Measurements from ENCODE around the gene LNX1. TPM values are rescaled to one million over a fixed set of nuclear protein-coding genes. Genes with fewer than 3 reads are reported as not detected.

Gene LNX1
- total and polyA plus RNA-seq, 2 of the 13 experiments (the other 11 are each of a cell fraction or from before 2014, with no cell fraction given), result 0.49 TPM

- no peak for ATAC-seq
- TF ChIP-seq, protein P1, sequence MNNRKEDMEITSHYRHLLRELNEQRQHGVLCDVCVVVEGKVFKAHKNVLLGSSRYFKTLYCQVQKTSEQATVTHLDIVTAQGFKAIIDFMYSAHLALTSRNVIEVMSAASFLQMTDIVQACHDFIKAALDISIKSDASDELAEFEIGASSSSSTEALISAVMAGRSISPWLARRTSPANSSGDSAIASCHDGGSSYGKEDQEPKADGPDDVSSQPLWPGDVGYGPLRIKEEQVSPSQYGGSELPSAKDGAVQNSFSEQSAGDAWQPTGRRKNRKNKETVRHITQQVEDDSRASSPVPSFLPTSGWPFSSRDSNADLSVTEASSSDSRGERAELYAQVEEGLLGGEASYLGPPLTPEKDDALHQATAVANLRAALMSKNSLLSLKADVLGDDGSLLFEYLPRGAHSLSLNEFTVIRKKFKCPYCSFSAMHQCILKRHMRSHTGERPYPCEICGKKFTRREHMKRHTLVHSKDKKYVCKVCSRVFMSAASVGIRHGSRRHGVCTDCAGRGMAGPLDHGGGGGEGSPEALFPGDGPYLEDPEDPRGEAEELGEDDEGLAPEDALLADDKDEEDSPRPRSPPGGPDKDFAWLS (CRISPR knock-in tag; IDR thresholded peaks at IDR 0.05; ENCODE audit: borderline replicate concordance), result no peak
- TF ChIP-seq, protein P2, sequence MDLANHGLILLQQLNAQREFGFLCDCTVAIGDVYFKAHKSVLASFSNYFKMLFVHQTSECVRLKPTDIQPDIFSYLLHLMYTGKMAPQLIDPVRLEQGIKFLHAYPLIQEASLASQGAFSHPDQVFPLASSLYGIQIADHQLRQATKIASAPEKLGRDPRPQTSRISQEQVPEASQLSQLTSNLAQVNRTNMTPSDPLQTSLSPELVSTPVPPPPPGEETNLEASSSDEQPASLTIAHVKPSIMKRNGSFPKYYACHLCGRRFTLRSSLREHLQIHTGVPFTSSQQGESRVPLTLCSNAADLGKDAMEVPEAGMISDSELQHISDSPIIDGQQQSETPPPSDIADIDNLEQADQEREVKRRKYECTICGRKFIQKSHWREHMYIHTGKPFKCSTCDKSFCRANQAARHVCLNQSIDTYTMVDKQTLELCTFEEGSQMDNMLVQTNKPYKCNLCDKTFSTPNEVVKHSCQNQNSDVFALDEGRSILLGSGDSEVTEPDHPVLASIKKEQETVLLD (CRISPR knock-in tag; IDR thresholded peaks at IDR 0.05; ENCODE audit: low read depth), result no peak
- CTCF ChIA-PET (ENCODE audit: low intra/inter-chr PET ratio, low total read pairs), result no interaction called here
These were observed 80.3 kb downstream of the LNX1 start for GRCh38 chr4:53511014-53511413.

GRCh38 chr4:53510321-53510720 lies 81.0 kb downstream of the LNX1 start:
- Histone ChIP-seq H3K9ac (ENCODE audit: insufficient read depth, low read depth, low read length) (no peak overlapping the region), H3K4me3 (replicated peaks in 1 of 3; ENCODE audit: insufficient read depth in 1 of 3, low read depth in 2 of 3, low read length in 3 of 3) (no peak overlapping the region), H3K27ac (ENCODE audit: extremely low read length, insufficient read depth, low read length) (no peak overlapping the region), H3K27me3 (ENCODE audit: control insufficient read depth in 1 of 2, insufficient read depth in 2 of 2, low read length in 2 of 2) (no peaks in the 10 kb centered on the region), H3K36me3 (replicated peaks in 1 of 2; ENCODE audit: control insufficient read depth in 1 of 2, insufficient read depth in 2 of 2, low read length in 2 of 2) (no peaks in the 10 kb centered on the region), H3K4me2 (ENCODE audit: low read depth, low read length) (no peak overlapping the region), H3K9me3 (ENCODE audit: low read length) (no peaks in the 10 kb centered on the region), H3K79me2 (ENCODE audit: insufficient read depth, low read length) (no peaks in the 10 kb centered on the region), H3K4me1 (ENCODE audit: insufficient read depth, low read length) (peaks cover 18% of the 10 kb centered on the region), H2AFZ (ENCODE audit: low read length) (no peak overlapping the region), H4K20me1 (ENCODE audit: insufficient read depth, low read length) (no peaks in the 10 kb centered on the region)
- no peak for ATAC-seq
- TF ChIP-seq ZBTB21 (CRISPR knock-in tag; IDR thresholded peaks at IDR 0.05) (no peak), ZNF75D (CRISPR knock-in tag; IDR thresholded peaks at IDR 0.05; ENCODE audit: borderline replicate concordance) (no peak), ZNF773 (CRISPR knock-in tag; IDR thresholded peaks at IDR 0.05; ENCODE audit: borderline replicate concordance) (no peak), PRPF4 (IDR thresholded peaks at IDR 0.05; ENCODE audit: low read depth, low read length, poor library complexity, severe bottlenecking) (no peak), ZNF546 (CRISPR knock-in tag; conservative IDR thresholded peaks at IDR 0.05) (no peak)
- no TSS peak for BruUV-seq (replicated peaks)
- FAIRE-seq, result no peak
- WGBS (ENCODE audit: low lambda C conversion rate), result 11% methylated on average over 4 of the region's 5 CpGs
- in situ Hi-C loops (cut with HindIII; ENCODE audit: extremely low pct_ligation_motif_present, low pct_unique_long_range_greater_than_20kb) (no loop called here), intact Hi-C loops (cut with micrococcal nuclease; ENCODE audit: unreplicated experiment) (no loop called here)
- DNase-seq (ENCODE audit: low spot score), result no peak
- ChIA-PET POLR2A (no interaction called here), CTCF (ENCODE audit: low intra/inter-chr PET ratio, low total read pairs) (no interaction called here)

More at GRCh38 chr4:53511014-53511413, 80.3 kb downstream of the LNX1 start:
- FAIRE-seq (no peak), DNase-seq (ENCODE audit: low spot score) (no peak)
- Histone ChIP-seq H4K20me1 (ENCODE audit: insufficient read depth, low read length) (no peaks in the 10 kb centered on the region), H3K27me3 (ENCODE audit: control insufficient read depth in 1 of 2, insufficient read depth in 2 of 2, low read length in 2 of 2) (no peaks in the 10 kb centered on the region), H3K36me3 (replicated peaks in 1 of 2; ENCODE audit: control insufficient read depth in 1 of 2, insufficient read depth in 2 of 2, low read length in 2 of 2) (no peaks in the 10 kb centered on the region), H3K9ac (ENCODE audit: insufficient read depth, low read depth, low read length) (no peak overlapping the region), H3K79me2 (ENCODE audit: insufficient read depth, low read length) (no peaks in the 10 kb centered on the region), H3K4me1 (ENCODE audit: insufficient read depth, low read length) (peaks cover 18% of the 10 kb centered on the region), H3K27ac (ENCODE audit: extremely low read length, insufficient read depth, low read length) (no peak overlapping the region), H3K9me3 (ENCODE audit: low read length) (no peaks in the 10 kb centered on the region), H3K4me2 (ENCODE audit: low read depth, low read length) (no peak overlapping the region), H3K4me3 (replicated peaks in 1 of 3; ENCODE audit: insufficient read depth in 1 of 3, low read depth in 2 of 3, low read length in 3 of 3) (no peak overlapping the region), H2AFZ (ENCODE audit: low read length) (no peak overlapping the region)
- no TSS peak for BruUV-seq (replicated peaks)
- WGBS (ENCODE audit: low lambda C conversion rate), result 12% methylated on average over 3 of the region's 3 CpGs
- in situ Hi-C loops (cut with HindIII; ENCODE audit: extremely low pct_ligation_motif_present, low pct_unique_long_range_greater_than_20kb), result no loop called here
- POLR2A ChIA-PET, result no interaction called here
- intact Hi-C loops (cut with micrococcal nuclease; ENCODE audit: unreplicated experiment), result no loop called here

Measured in HepG2 (cell line).